Glutamatergic neuron (in vitro differentiated cells): ENCODE data around the gene AHI1. TPM values are rescaled to one million over a fixed set of nuclear protein-coding genes. Genes with fewer than 3 reads are reported as not detected.
"Not testable (repeated sequence)": the region's sequence is repeated elsewhere in the genome, so short reads cannot be mapped to it uniquely, and the experiment has no call there.

Experiments
- DNase-seq: peaks from one replicate; pipeline ENCODE4 v3.0.0; 2022
- H3K27ac Mint-ChIP-seq: one replicate; pipeline ENCODE4 v1.8.0; 2020; ENCODE audit warnings: mild to moderate bottlenecking, mixed read lengths, inconsistent platforms; ENCODE audit not compliant: unreplicated experiment
- H3K27me3 Mint-ChIP-seq: one replicate; pipeline ENCODE4 v1.8.0; 2020; ENCODE audit warnings: mild to moderate bottlenecking, moderate library complexity, mixed read lengths, inconsistent platforms; ENCODE audit not compliant: unreplicated experiment
- H3K36me3 Mint-ChIP-seq: one replicate; pipeline ENCODE4 v1.8.0; 2020; ENCODE audit warnings: mild to moderate bottlenecking, mixed read lengths, inconsistent platforms; ENCODE audit not compliant: unreplicated experiment
- H3K4me1 Mint-ChIP-seq: one replicate; pipeline ENCODE4 v1.8.0; 2020; ENCODE audit warnings: mild to moderate bottlenecking, low read depth, mixed read lengths, inconsistent platforms; ENCODE audit not compliant: unreplicated experiment
- H3K4me3 Mint-ChIP-seq: one replicate; pipeline ENCODE4 v1.8.0; 2020; ENCODE audit warnings: mild to moderate bottlenecking, mixed read lengths, inconsistent platforms; ENCODE audit not compliant: unreplicated experiment
- H3K9me3 Mint-ChIP-seq: one replicate; pipeline ENCODE4 v1.8.0; 2020; ENCODE audit warnings: mild to moderate bottlenecking, moderate library complexity, mixed read lengths, inconsistent platforms; ENCODE audit not compliant: unreplicated experiment
- CTCF ChIP-seq: fragments of 200-600 bp; sonication (generic); IDR thresholded peaks from one replicate; pipeline ENCODE4 v1.5.0; 2021; ENCODE audit not compliant: partially characterized antibody, unreplicated experiment
- total RNA-seq: library from RNA; stranded (reverse); fragmentation: NEBNext Ultra II Directional; extraction: Animal tissue kit (Norgen Biotek cat#: 25700); gene quantifications from one replicate; pipeline ENCODE4 v1.2.1, GENCODE V29; 2021; ENCODE audit not compliant: unreplicated experiment

AHI1 gene
- total RNA-seq, 1 donor from 2014 or later, result 11.1 TPM

- H3K4me1 Mint-ChIP-seq, result peaks cover 6% of the 10 kb centered on the region
- H3K27me3 Mint-ChIP-seq, result no peaks in the 10 kb centered on the region
- H3K27ac Mint-ChIP-seq, result no peak overlapping the region
- H3K9me3 Mint-ChIP-seq, result peaks cover 3% of the 10 kb centered on the region
- DNase-seq, result no peak
- no peak for TF ChIP-seq CTCF
- H3K4me3 Mint-ChIP-seq, result no peak overlapping the region
- H3K36me3 Mint-ChIP-seq, result peaks cover 4% of the 10 kb centered on the region
Measured at GRCh38 chr6:135251498-135252441, 245.8 kb downstream of the AHI1 start.

- peaks cover 3% of the 10 kb centered on the region for H3K36me3 Mint-ChIP-seq
- H3K27me3 Mint-ChIP-seq, result no peaks in the 10 kb centered on the region
- H3K4me3 Mint-ChIP-seq, result no peak overlapping the region
- no peak for DNase-seq
- H3K27ac Mint-ChIP-seq, result no peak overlapping the region
- peaks cover 3% of the 10 kb centered on the region for H3K9me3 Mint-ChIP-seq
- peaks cover 6% of the 10 kb centered on the region for H3K4me1 Mint-ChIP-seq
- TF ChIP-seq CTCF, result no peak
Measured at GRCh38 chr6:135250751-135251497, 246.6 kb downstream of the AHI1 start.

GRCh38 chr6:135250234-135250633, 247.3 kb downstream of the AHI1 start:
- H3K4me3 Mint-ChIP-seq, result no peak overlapping the region
- H3K4me1 Mint-ChIP-seq, result peaks cover 6% of the 10 kb centered on the region
- H3K36me3 Mint-ChIP-seq, result no peaks in the 10 kb centered on the region
- no peaks in the 10 kb centered on the region for H3K27me3 Mint-ChIP-seq
- peaks cover 3% of the 10 kb centered on the region for H3K9me3 Mint-ChIP-seq
- DNase-seq, result no peak
- TF ChIP-seq CTCF, result no peak
- H3K27ac Mint-ChIP-seq, result no peak overlapping the region

- H3K36me3 Mint-ChIP-seq, DNase-seq, H3K4me1 Mint-ChIP-seq, H3K27me3 Mint-ChIP-seq, H3K4me3 Mint-ChIP-seq, H3K9me3 Mint-ChIP-seq, H3K27ac Mint-ChIP-seq: not testable (repeated sequence)
Measured at GRCh38 chr6:135246412-135247012, 251.0 kb downstream of the AHI1 start.

GRCh38 chr6:135244805-135245204, 252.7 kb downstream of the AHI1 start:
- TF ChIP-seq CTCF, result no peak
- Mint-ChIP-seq H3K27ac (no peak overlapping the region), H3K4me3 (no peak overlapping the region), H3K36me3 (no peaks in the 10 kb centered on the region), H3K4me1 (no peaks in the 10 kb centered on the region), H3K9me3 (no peaks in the 10 kb centered on the region), H3K27me3 (no peaks in the 10 kb centered on the region)
- no peak for DNase-seq
